HEK293T (cell line): Measurements from ENCODE around the gene MUC4.

ENCODE experiments used
- BHLHE40 ChIP-seq: fragments of 450-650 bp; IDR thresholded peaks from 2 replicates; pipeline ENCODE4 v1.6.1; 2016; ENCODE audit warnings: mild to moderate bottlenecking, moderate library complexity, borderline replicate concordance
- CTBP1 ChIP-seq: fragments of 450-650 bp; IDR thresholded peaks from 2 replicates; pipeline ENCODE4 v1.6.1; 2016; ENCODE audit warnings: borderline replicate concordance
- ELF4 ChIP-seq: fragments of 450-650 bp; IDR thresholded peaks from 2 replicates; pipeline ENCODE4 v1.6.1; 2017; ENCODE audit warnings: antibody characterized with exemption
- FOXA1 ChIP-seq: fragments of 450-650 bp; IDR thresholded peaks from 2 replicates; pipeline ENCODE4 v1.6.1; 2016; ENCODE audit warnings: mild to moderate bottlenecking
- FOXK2 ChIP-seq: fragments of 450-650 bp; IDR thresholded peaks from 2 replicates; pipeline ENCODE4 v1.6.1; 2016; ENCODE audit warnings: mild to moderate bottlenecking
- FOXM1 ChIP-seq: fragments of 450-650 bp; IDR thresholded peaks from 2 replicates; pipeline ENCODE4 v1.6.1; 2017; ENCODE audit warnings: mild to moderate bottlenecking, borderline replicate concordance
- HDGF ChIP-seq: fragments of 450-650 bp; IDR thresholded peaks from 2 replicates; pipeline ENCODE4 v1.6.1; 2017; ENCODE audit warnings: antibody characterized with exemption, borderline replicate concordance
- L3MBTL2 ChIP-seq: fragments of 450-650 bp; conservative IDR thresholded peaks from 2 replicates; pipeline ENCODE4 v1.6.1; 2016; ENCODE audit warnings: mild to moderate bottlenecking
- NFRKB ChIP-seq: fragments of 450-650 bp; IDR thresholded peaks from 2 replicates; pipeline ENCODE4 v1.6.1; 2016; ENCODE audit warnings: mild to moderate bottlenecking, moderate library complexity
- PKNOX1 ChIP-seq: fragments of 450-650 bp; IDR thresholded peaks from 2 replicates; pipeline ENCODE4 v1.6.1; 2016
- SP1 ChIP-seq: fragments of 450-650 bp; IDR thresholded peaks from 2 replicates; pipeline ENCODE4 v1.6.1; 2017
- SUZ12 ChIP-seq: fragments of 450-650 bp; IDR thresholded peaks from 2 replicates; pipeline ENCODE4 v1.6.1; 2016; ENCODE audit warnings: mild to moderate bottlenecking
- TARDBP ChIP-seq: fragments of 450-650 bp; IDR thresholded peaks from 2 replicates; pipeline ENCODE4 v1.6.1; 2016
- ZNF384 ChIP-seq: fragments of 450-650 bp; IDR thresholded peaks from 2 replicates; pipeline ENCODE4 v1.6.1; 2016

- TF ChIP-seq TARDBP (no peak), ZNF384 (no peak), FOXK2 (no peak), SUZ12 (no peak), SP1 (no peak), NFRKB (no peak), ELF4 (no peak), HDGF (no peak), PKNOX1 (no peak), FOXA1 (no peak), L3MBTL2 (no peak), BHLHE40 (no peak), FOXM1 (no peak), CTBP1 (no peak)
Measured at GRCh38 chr3:195806211-195806915, 5.4 kb downstream of the MUC4 start.
